NB4 (cell line): ENCODE results near the gene NIP7.

Experiments
- POLR2A ChIP-seq: IDR thresholded peaks from 2 replicates; pipeline ENCODE4 v1.6.1; 2011; ENCODE audit warnings: mild to moderate bottlenecking; ENCODE audit not compliant: insufficient read length; ENCODE audit errors: extremely low read depth
- TF ChIP-seq, protein P1 (sequence below): IDR thresholded peaks from one replicate; pipeline ENCODE4 v1.5.1; 2012; ENCODE audit warnings: low read depth, low read length

DNA sequence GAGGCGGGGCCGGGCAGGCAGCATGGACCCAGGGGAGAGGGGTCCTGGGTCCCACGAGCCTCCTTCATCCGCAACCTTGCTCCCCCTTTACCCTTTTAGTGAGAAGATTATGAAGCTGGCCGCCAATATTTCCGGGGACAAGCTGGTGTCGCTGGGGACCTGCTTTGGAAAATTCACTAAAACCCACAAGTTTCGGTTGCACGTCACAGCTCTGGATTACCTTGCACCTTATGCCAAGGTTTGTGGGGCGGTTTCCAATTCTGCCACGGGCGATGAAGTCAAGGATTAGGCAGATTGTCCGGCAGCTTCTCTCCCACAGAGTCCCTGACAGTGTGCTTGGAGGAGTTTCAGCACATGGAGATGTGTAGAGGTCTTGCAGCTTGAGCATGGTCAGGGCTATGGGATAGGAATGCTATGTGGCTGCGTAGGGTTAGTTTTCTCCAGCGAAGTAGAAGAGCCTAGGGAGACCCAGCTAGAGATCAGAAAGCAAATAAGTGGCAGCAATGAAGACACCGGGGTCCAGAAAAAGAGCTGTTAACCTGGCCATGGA is 598 bp downstream of the NIP7 start:
- TF ChIP-seq, protein P1, sequence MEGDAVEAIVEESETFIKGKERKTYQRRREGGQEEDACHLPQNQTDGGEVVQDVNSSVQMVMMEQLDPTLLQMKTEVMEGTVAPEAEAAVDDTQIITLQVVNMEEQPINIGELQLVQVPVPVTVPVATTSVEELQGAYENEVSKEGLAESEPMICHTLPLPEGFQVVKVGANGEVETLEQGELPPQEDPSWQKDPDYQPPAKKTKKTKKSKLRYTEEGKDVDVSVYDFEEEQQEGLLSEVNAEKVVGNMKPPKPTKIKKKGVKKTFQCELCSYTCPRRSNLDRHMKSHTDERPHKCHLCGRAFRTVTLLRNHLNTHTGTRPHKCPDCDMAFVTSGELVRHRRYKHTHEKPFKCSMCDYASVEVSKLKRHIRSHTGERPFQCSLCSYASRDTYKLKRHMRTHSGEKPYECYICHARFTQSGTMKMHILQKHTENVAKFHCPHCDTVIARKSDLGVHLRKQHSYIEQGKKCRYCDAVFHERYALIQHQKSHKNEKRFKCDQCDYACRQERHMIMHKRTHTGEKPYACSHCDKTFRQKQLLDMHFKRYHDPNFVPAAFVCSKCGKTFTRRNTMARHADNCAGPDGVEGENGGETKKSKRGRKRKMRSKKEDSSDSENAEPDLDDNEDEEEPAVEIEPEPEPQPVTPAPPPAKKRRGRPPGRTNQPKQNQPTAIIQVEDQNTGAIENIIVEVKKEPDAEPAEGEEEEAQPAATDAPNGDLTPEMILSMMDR = no peak
- TF ChIP-seq POLR2A = no peak
